WTC11 (cell line): ENCODE data around the gene EPHA4. TPM values are rescaled to one million over a fixed set of nuclear protein-coding genes. Genes with fewer than 3 reads are reported as not detected.

Experiments
- ATAC-seq: fragments of 200-7000 bp; cut with Tn5 transposase; 2 replicates; pipeline ENCODE4 v1.10.0; 2021; ENCODE audit warnings: mild to moderate bottlenecking, moderate library complexity
- CTCF ChIA-PET: fragments of 300-600 bp; sonication (Branson Sonifier 250); formaldehyde crosslinking; loops from one replicate; lab custom pipeline; 2021; ENCODE audit warnings: antibody characterized with exemption; lab: Charles Lee
- POLR2A ChIA-PET: fragments of 350-600 bp; sonication (Branson Sonifier 250); formaldehyde crosslinking; loops from one replicate; lab custom pipeline; 2021; ENCODE audit warnings: antibody characterized with exemption; lab: Charles Lee
- DNase-seq: peaks from one replicate; pipeline ENCODE4 v3.0.0; 2021; ENCODE audit warnings: low spot score
- H3K27ac Mint-ChIP-seq: 2 replicates; pipeline ENCODE4 v1.8.0; 2021; ENCODE audit warnings: mixed read lengths
- H3K27me3 Mint-ChIP-seq: 2 replicates; pipeline ENCODE4 v1.8.0; 2021; ENCODE audit warnings: low read depth, mild to moderate bottlenecking, moderate library complexity, mixed read lengths
- H3K36me3 Mint-ChIP-seq: 2 replicates; pipeline ENCODE4 v1.8.0; 2021; ENCODE audit warnings: mixed read lengths
- H3K4me1 Mint-ChIP-seq: 2 replicates; pipeline ENCODE4 v1.8.0; 2022; ENCODE audit warnings: mixed read lengths
- H3K4me3 Mint-ChIP-seq: 2 replicates; pipeline ENCODE4 v1.8.0; 2021; ENCODE audit warnings: mild to moderate bottlenecking, moderate library complexity, mixed read lengths
- H3K9me3 Mint-ChIP-seq: 2 replicates; pipeline ENCODE4 v1.8.0; 2021; ENCODE audit warnings: mixed read lengths
- ATF1 ChIP-seq: sonication (generic); formaldehyde crosslinking; IDR thresholded peaks from 2 replicates; pipeline ENCODE4 v1.8.1; 2023; ENCODE audit warnings: mild to moderate bottlenecking, moderate library complexity, missing genetic modification reagents
- ATF6 ChIP-seq: sonication (generic); formaldehyde crosslinking; IDR thresholded peaks from 2 replicates; pipeline ENCODE4 v1.8.1; 2023; ENCODE audit warnings: mild to moderate bottlenecking, missing genetic modification reagents
- CDX4 ChIP-seq: fragments of 250-450 bp; sonication (Bioruptor Pico); IDR thresholded peaks from 2 replicates; pipeline ENCODE4 v1.9.0; 2021; ENCODE audit warnings: moderate library complexity, mild to moderate bottlenecking, inconsistent platforms, borderline replicate concordance
- E2F5 ChIP-seq: sonication (generic); formaldehyde crosslinking; IDR thresholded peaks from 2 replicates; pipeline ENCODE4 v1.8.1; 2022; ENCODE audit warnings: mild to moderate bottlenecking, moderate library complexity, missing genetic modification reagents
- ETV6 ChIP-seq: sonication (generic); formaldehyde crosslinking; IDR thresholded peaks from 2 replicates; pipeline ENCODE4 v1.8.1; 2022; ENCODE audit warnings: mild to moderate bottlenecking, missing genetic modification reagents
- HMGA2 ChIP-seq: fragments of 250-450 bp; sonication (Bioruptor Pico); IDR thresholded peaks from 2 replicates; pipeline ENCODE4 v1.4.0; 2021; ENCODE audit warnings: mild to moderate bottlenecking, moderate library complexity
- IRF2 ChIP-seq: sonication (generic); formaldehyde crosslinking; IDR thresholded peaks from 2 replicates; pipeline ENCODE4 v1.8.0; 2022; ENCODE audit warnings: low read depth, missing genetic modification reagents, borderline replicate concordance
- JAZF1 ChIP-seq: fragments of 250-450 bp; sonication (Bioruptor Pico); IDR thresholded peaks from 2 replicates; pipeline ENCODE4 v1.9.0; 2021; ENCODE audit warnings: moderate library complexity, mild to moderate bottlenecking, inconsistent platforms
- MXD4 ChIP-seq: fragments of 250-450 bp; sonication (Bioruptor Pico); IDR thresholded peaks from 2 replicates; pipeline ENCODE4 v1.8.0; 2021; ENCODE audit warnings: mild to moderate bottlenecking, moderate library complexity, borderline replicate concordance
- NFATC4 ChIP-seq: fragments of 250-450 bp; sonication (Bioruptor Pico); IDR thresholded peaks from 2 replicates; pipeline ENCODE4 v1.9.0; 2021; ENCODE audit warnings: mild to moderate bottlenecking
- PREB ChIP-seq: sonication (generic); formaldehyde crosslinking; IDR thresholded peaks from 2 replicates; pipeline ENCODE4 v1.8.1; 2022; ENCODE audit warnings: mild to moderate bottlenecking, missing genetic modification reagents, moderate library complexity, borderline replicate concordance
- TEAD1 ChIP-seq: sonication (generic); formaldehyde crosslinking; IDR thresholded peaks from 2 replicates; pipeline ENCODE4 v1.8.0; 2022; ENCODE audit warnings: mild to moderate bottlenecking, missing genetic modification reagents
- ZNF138 ChIP-seq: sonication (generic); formaldehyde crosslinking; conservative IDR thresholded peaks from 2 replicates; pipeline ENCODE4 v1.8.1; 2022; ENCODE audit warnings: mild to moderate bottlenecking, moderate library complexity, missing genetic modification reagents
- ZNF263 ChIP-seq: sonication (generic); formaldehyde crosslinking; IDR thresholded peaks from 2 replicates; pipeline ENCODE4 v1.8.1; 2022; ENCODE audit warnings: low read depth, mild to moderate bottlenecking, moderate library complexity, missing genetic modification reagents
- ZNF416 ChIP-seq: fragments of 250-450 bp; sonication (Bioruptor Pico); IDR thresholded peaks from 2 replicates; pipeline ENCODE4 v1.9.0; 2021; ENCODE audit warnings: mild to moderate bottlenecking, inconsistent platforms
- ZNF423 ChIP-seq: fragments of 250-450 bp; sonication (Bioruptor Pico); IDR thresholded peaks from 2 replicates; pipeline ENCODE4 v2.1.2; 2022; ENCODE audit warnings: mild to moderate bottlenecking, moderate library complexity
- total RNA-seq: library from RNA; stranded (reverse); gene quantifications from 3 replicates; pipeline ENCODE4 v1.2.3, GENCODE V29; 2021
- TF ChIP-seq, protein P1 (sequence below): sonication (generic); formaldehyde crosslinking; conservative IDR thresholded peaks from 2 replicates; pipeline ENCODE4 v1.8.1; 2023; ENCODE audit warnings: mild to moderate bottlenecking, low read depth, missing genetic modification reagents, moderate library complexity
- TF ChIP-seq, protein P2 (sequence below): sonication (generic); formaldehyde crosslinking; IDR thresholded peaks from 2 replicates; pipeline ENCODE4 v1.8.1; 2023; ENCODE audit warnings: mild to moderate bottlenecking, missing genetic modification reagents, moderate library complexity
- TF ChIP-seq, protein P3 (sequence below): fragments of 250-450 bp; sonication (Bioruptor Pico); conservative IDR thresholded peaks from 2 replicates; pipeline ENCODE4 v1.9.0; 2021; ENCODE audit warnings: mild to moderate bottlenecking

Gene EPHA4
- total RNA-seq, 1 experiment from 2014 or later: 11.0 TPM

DNA sequence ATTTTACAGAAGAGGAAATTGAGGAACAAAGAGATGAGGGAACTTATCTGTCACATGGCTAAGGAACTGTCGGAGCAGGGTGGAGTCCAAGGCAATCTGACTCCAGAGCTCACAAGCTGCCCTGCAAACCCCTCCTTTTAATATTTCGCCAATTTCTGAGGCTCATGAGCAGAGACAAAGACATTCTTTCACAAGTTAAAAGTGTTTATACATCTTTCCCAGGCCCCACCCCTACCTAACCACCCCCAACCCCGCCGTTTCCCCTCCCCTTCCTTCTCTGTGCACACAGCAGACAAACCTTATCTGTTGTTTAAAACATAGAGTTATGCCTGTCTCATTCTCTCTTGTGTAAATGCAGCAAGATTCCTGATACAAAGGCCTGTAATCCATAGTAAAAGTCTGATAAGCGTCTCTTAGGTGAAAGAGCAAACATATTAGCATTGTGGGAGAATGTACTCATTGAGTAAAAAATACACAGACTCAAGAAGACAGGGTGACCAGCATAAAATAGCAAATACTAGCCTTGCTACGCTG lies 44.3 kb downstream of the EPHA4 start:
- Mint-ChIP-seq H3K36me3 (0 out of 2 replicates have a peak, but pooled peaks cover 2% of the 10 kb centered on the region), H3K9me3 (peaks cover 3% of the 10 kb centered on the region; the same call in 1 of the 2 replicates), H3K4me3 (no peak overlapping the region), H3K4me1 (peaks cover 38% of the 10 kb centered on the region), H3K27ac (no peak overlapping the region), H3K27me3 (no peaks in the 10 kb centered on the region)
- TF ChIP-seq ZNF263 (no peak), MXD4 (no peak)
- ATAC-seq: no peak
- ChIA-PET CTCF (no interaction called here), POLR2A (no interaction called here)
- no peak for DNase-seq

DNA sequence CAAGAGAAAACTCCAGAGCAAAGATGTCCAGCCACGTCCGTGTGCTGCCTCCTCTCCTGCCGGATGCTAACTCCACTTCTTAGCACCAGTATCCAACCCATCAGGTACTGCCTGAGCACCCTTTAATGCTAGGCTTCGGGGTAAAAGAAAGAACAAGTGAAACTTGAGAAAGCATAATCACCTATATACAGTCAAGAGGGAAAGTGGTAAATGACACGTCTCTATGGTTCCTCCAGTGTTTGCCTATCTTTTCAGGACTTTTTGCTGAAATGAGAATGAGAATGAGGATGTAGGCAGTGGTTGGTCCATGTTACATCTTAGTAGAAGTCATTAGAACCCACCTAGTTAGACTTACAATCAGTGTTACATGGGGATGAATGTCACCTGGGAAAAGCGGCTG lies 47.9 kb downstream of the EPHA4 start:
- H3K4me3 Mint-ChIP-seq: no peak overlapping the region
- ChIA-PET POLR2A (no interaction called here), CTCF (no interaction called here)
- DNase-seq (no peak), ATAC-seq (no peak)
- H3K36me3 Mint-ChIP-seq: no peaks in the 10 kb centered on the region
- H3K4me1 Mint-ChIP-seq: peaks cover 34% of the 10 kb centered on the region
- H3K27ac Mint-ChIP-seq: no peak overlapping the region
- TF ChIP-seq JAZF1 (no peak), ZNF416 (CRISPR knock-in tag) (no peak), ATF6 (no peak), IRF2 (no peak), ZNF423 (no peak), E2F5 (no peak)
- TF ChIP-seq, protein P1, sequence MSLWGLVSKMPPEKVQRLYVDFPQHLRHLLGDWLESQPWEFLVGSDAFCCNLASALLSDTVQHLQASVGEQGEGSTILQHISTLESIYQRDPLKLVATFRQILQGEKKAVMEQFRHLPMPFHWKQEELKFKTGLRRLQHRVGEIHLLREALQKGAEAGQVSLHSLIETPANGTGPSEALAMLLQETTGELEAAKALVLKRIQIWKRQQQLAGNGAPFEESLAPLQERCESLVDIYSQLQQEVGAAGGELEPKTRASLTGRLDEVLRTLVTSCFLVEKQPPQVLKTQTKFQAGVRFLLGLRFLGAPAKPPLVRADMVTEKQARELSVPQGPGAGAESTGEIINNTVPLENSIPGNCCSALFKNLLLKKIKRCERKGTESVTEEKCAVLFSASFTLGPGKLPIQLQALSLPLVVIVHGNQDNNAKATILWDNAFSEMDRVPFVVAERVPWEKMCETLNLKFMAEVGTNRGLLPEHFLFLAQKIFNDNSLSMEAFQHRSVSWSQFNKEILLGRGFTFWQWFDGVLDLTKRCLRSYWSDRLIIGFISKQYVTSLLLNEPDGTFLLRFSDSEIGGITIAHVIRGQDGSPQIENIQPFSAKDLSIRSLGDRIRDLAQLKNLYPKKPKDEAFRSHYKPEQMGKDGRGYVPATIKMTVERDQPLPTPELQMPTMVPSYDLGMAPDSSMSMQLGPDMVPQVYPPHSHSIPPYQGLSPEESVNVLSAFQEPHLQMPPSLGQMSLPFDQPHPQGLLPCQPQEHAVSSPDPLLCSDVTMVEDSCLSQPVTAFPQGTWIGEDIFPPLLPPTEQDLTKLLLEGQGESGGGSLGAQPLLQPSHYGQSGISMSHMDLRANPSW: no peak
- H3K27me3 Mint-ChIP-seq: no peaks in the 10 kb centered on the region
- no peaks in the 10 kb centered on the region for H3K9me3 Mint-ChIP-seq

- H3K27me3 Mint-ChIP-seq: no peaks in the 10 kb centered on the region
- no peak overlapping the region for H3K4me3 Mint-ChIP-seq
- ChIA-PET CTCF (no interaction called here), POLR2A (no interaction called here)
- ATAC-seq: no peak
- peaks cover 26% of the 10 kb centered on the region for H3K4me1 Mint-ChIP-seq
- H3K9me3 Mint-ChIP-seq: no peaks in the 10 kb centered on the region
- H3K27ac Mint-ChIP-seq: no peak overlapping the region
- no peaks in the 10 kb centered on the region for H3K36me3 Mint-ChIP-seq
- DNase-seq: no peak
- TF ChIP-seq ATF1 (CRISPR knock-in tag) (no peak), PREB (CRISPR knock-in tag) (no peak), ZNF138 (CRISPR knock-in tag) (no peak), ETV6 (no peak), HMGA2 (CRISPR knock-in tag) (no peak), TEAD1 (no peak), CDX4 (CRISPR knock-in tag) (no peak), NFATC4 (CRISPR knock-in tag) (no peak)
- TF ChIP-seq, protein P2, sequence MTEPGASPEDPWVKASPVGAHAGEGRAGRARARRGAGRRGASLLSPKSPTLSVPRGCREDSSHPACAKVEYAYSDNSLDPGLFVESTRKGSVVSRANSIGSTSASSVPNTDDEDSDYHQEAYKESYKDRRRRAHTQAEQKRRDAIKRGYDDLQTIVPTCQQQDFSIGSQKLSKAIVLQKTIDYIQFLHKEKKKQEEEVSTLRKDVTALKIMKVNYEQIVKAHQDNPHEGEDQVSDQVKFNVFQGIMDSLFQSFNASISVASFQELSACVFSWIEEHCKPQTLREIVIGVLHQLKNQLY (CRISPR knock-in tag): no peak
- TF ChIP-seq, protein P3, sequence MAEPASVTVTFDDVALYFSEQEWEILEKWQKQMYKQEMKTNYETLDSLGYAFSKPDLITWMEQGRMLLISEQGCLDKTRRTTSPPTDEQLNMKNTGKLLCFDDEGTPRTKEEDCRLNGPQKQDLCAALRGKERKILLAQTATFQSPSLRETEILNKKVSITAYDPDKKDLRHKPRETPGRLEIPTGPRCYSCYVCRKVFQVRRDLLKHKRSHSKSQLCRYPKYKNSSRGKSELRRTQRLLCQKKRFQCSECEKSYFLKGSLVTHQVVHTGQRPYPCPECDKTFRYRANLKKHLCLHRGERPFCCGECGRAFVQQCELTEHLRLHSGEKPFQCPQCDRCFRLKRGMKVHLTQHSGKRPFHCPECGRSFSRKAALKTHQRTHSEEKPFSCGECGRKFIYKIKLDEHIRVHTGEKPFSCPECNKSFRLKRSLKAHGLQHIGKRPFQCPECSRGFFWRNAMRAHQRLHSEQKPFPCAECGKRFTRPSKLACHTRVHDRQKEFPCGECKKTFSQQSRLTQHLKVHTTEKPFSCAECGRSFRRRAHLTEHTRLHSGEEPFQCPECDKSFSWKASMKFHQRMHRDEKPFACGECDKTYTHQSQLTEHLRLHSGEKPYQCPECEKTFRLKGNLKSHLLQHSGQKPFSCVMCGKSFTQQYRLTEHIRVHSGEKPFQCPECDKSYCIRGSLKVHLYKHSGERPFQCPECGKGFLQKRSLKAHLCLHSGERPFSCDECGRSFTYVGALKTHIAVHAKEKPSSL (CRISPR knock-in tag): no peak
- TF ChIP-seq, protein P1: no peak
Observed at GRCh38 chr2:221521233-221521845, 50.8 kb downstream of the EPHA4 start.
